HepG2 (cell line): Measurements from ENCODE around the gene DUOXA2. TPM values are rescaled to one million over a fixed set of nuclear protein-coding genes. Genes with fewer than 3 reads are reported as not detected.

Experiments used
- ATAC-seq: fragments of 200-7000 bp; cut with Tn5 transposase; 3 replicates; pipeline ENCODE4 v1.9.1; 2020; ENCODE audit warnings: mild to moderate bottlenecking, moderate library complexity
- BruUV-seq: library from RNA; stranded (reverse); fragments of 400-500 nt; replicated peaks from 2 replicates; lab custom pipeline; 2021; lab: Mats Ljungman, UMichigan
- CTCF ChIA-PET: fragments of 300-600 bp; formaldehyde crosslinking; extraction: SDS; loops from one replicate; lab custom pipeline; 2021; ENCODE audit warnings: low total read pairs, inconsistent platforms, low intra/inter-chr PET ratio; lab: Yijun Ruan, JAX
- POLR2A ChIA-PET: fragments of 350-600 bp; sonication (Branson Sonifier 250); formaldehyde crosslinking; loops from one replicate; lab custom pipeline; 2020; ENCODE audit warnings: antibody characterized with exemption, inconsistent platforms; lab: Yijun Ruan, JAX
- DNase-seq: peaks from one replicate; pipeline ENCODE4 v3.0.0-alpha.2; 2015; ENCODE audit warnings: low spot score
- FAIRE-seq: peaks from 3 replicates; lab custom pipeline; 2011; peaks lifted over from hg19 to GRCh38; lab: Jason Lieb, UNC
- H2AFZ ChIP-seq: one replicate; pipeline ENCODE4 v1.6.1; 2011; ENCODE audit warnings: low read length, inconsistent platforms
- H3K27ac ChIP-seq: fragments of 300-600 bp; 3 replicates; pipeline ENCODE4 v1.8.0; 2011; ENCODE audit warnings: mixed run types, mild to moderate bottlenecking, mixed read lengths, low read length, inconsistent platforms; ENCODE audit not compliant: insufficient read depth; ENCODE audit errors: extremely low read length
- H3K27me3 ChIP-seq, 2 experiments: fragments of 200-600 bp in 1 of 2; 2 replicates in 1 of 2; 3 replicates in 1 of 2; pipeline versions ENCODE4 v1.6.0 to v1.8.0; 2011; ENCODE audit warnings: low read length in 2 of 2, mild to moderate bottlenecking in 2 of 2, moderate library complexity in 2 of 2, inconsistent platforms in 1 of 2; ENCODE audit not compliant: insufficient read depth in 2 of 2, control insufficient read depth in 1 of 2
- H3K36me3 ChIP-seq, 2 experiments: fragments of 200-600 bp in 1 of 2; replicated peaks in 1 of 2; 2 replicates in 1 of 2; 3 replicates in 1 of 2; pipeline versions ENCODE4 v1.5.1 to v1.8.0; 2011; ENCODE audit warnings: low read length in 2 of 2, inconsistent platforms in 1 of 2; ENCODE audit not compliant: insufficient read depth in 2 of 2, control insufficient read depth in 1 of 2
- H3K4me1 ChIP-seq: 2 replicates; pipeline ENCODE4 v1.5.1; 2012; ENCODE audit warnings: low read length, inconsistent platforms; ENCODE audit not compliant: insufficient read depth
- H3K4me2 ChIP-seq: 2 replicates; pipeline ENCODE4 v1.6.0; 2011; ENCODE audit warnings: low read depth, low read length, inconsistent platforms
- H3K4me3 ChIP-seq, 3 experiments: fragments of 200-600 bp in 1 of 3; sonication (generic), shearing (Covaris generic) in 1 of 3; replicated peaks in 1 of 3; 2 replicates each; pipeline ENCODE4 v1.5.1; 2011 to 2016; ENCODE audit warnings: low read length in 3 of 3, inconsistent platforms in 2 of 3, low read depth in 2 of 3, mild to moderate bottlenecking in 2 of 3, control low read depth in 1 of 3, mixed read lengths in 1 of 3; ENCODE audit not compliant: insufficient read depth in 1 of 3
- H3K79me2 ChIP-seq: one replicate; pipeline ENCODE4 v1.6.1; 2011; ENCODE audit warnings: low read length, inconsistent platforms; ENCODE audit not compliant: insufficient read depth
- H3K9ac ChIP-seq: 2 replicates; pipeline ENCODE4 v1.6.0; 2011; ENCODE audit warnings: mild to moderate bottlenecking, low read depth, low read length, inconsistent platforms; ENCODE audit not compliant: insufficient read depth
- H3K9me3 ChIP-seq: 2 replicates; pipeline ENCODE4 v1.5.1; 2012; ENCODE audit warnings: mild to moderate bottlenecking, low read length
- H4K20me1 ChIP-seq: 2 replicates; pipeline ENCODE4 v1.6.0; 2011; ENCODE audit warnings: inconsistent platforms, mild to moderate bottlenecking, low read length, moderate library complexity; ENCODE audit not compliant: insufficient read depth
- HOXA9 ChIP-seq: sonication (generic); formaldehyde crosslinking; IDR thresholded peaks from 2 replicates; pipeline ENCODE4 v1.8.1; 2022; ENCODE audit warnings: missing genetic modification reagents, mild to moderate bottlenecking, moderate library complexity, borderline replicate concordance
- KDM1A ChIP-seq: IDR thresholded peaks from 2 replicates; pipeline ENCODE4 v1.6.1; 2016; ENCODE audit warnings: missing compliant biosample characterization
- KDM5A ChIP-seq: fragments of 200-600 bp; sonication (generic); IDR thresholded peaks from 2 replicates; pipeline ENCODE4 v1.7.0; 2018; ENCODE audit warnings: antibody characterized with exemption, mild to moderate bottlenecking, low read length, borderline replicate concordance
- KLF6 ChIP-seq: IDR thresholded peaks from 2 replicates; pipeline ENCODE4 v1.8.0; 2016; ENCODE audit warnings: missing biosample characterization, missing genetic modification reagents
- MED1 ChIP-seq: sonication (generic); formaldehyde crosslinking; IDR thresholded peaks from 2 replicates; pipeline ENCODE4 v1.4.0; 2020; ENCODE audit warnings: missing genetic modification reagents
- RBM39 ChIP-seq: fragments of 200-400 bp; formaldehyde crosslinking; IDR thresholded peaks from one replicate; pipeline ENCODE4 v1.6.1; 2018; ENCODE audit warnings: antibody characterized with exemption, mild to moderate bottlenecking, low read depth, low read length; ENCODE audit not compliant: poor library complexity, severe bottlenecking
- SAFB2 ChIP-seq: sonication (generic); formaldehyde crosslinking; IDR thresholded peaks from 2 replicates; pipeline ENCODE4 v1.5.1; 2020; ENCODE audit warnings: missing genetic modification reagents, low read depth, mild to moderate bottlenecking, borderline replicate concordance
- SIN3A ChIP-seq: IDR thresholded peaks from 2 replicates; pipeline ENCODE4 v1.6.1; 2011; ENCODE audit warnings: low read depth, mild to moderate bottlenecking, control low read depth, low read length, borderline replicate concordance
- SIX4 ChIP-seq: sonication (generic); formaldehyde crosslinking; IDR thresholded peaks from 2 replicates; pipeline ENCODE4 v1.4.0; 2020; ENCODE audit warnings: missing genetic modification reagents
- THAP11 ChIP-seq: IDR thresholded peaks from 2 replicates; pipeline ENCODE4 v1.6.1; 2016; ENCODE audit warnings: missing biosample characterization, missing genetic modification reagents
- ZNF101 ChIP-seq: sonication (generic); formaldehyde crosslinking; IDR thresholded peaks from 2 replicates; pipeline ENCODE4 v1.4.0; 2020; ENCODE audit warnings: mild to moderate bottlenecking, low read depth, missing genetic modification reagents, borderline replicate concordance
- ZNF766 ChIP-seq: sonication (generic); formaldehyde crosslinking; IDR thresholded peaks from 2 replicates; pipeline ENCODE4 v1.5.0; 2020; ENCODE audit warnings: missing genetic modification reagents, borderline replicate concordance
- ZNF781 ChIP-seq: sonication (generic); formaldehyde crosslinking; IDR thresholded peaks from 2 replicates; pipeline ENCODE4 v1.5.1; 2020; ENCODE audit warnings: borderline replicate concordance, mild to moderate bottlenecking, missing genetic modification reagents; ENCODE audit errors: not compliant biosample characterization
- ZNF839 ChIP-seq: sonication (generic); formaldehyde crosslinking; IDR thresholded peaks from 2 replicates; pipeline ENCODE4 v1.4.0; 2020; ENCODE audit warnings: missing genetic modification reagents, mild to moderate bottlenecking, borderline replicate concordance
- WGBS: methylation state at CpG from one replicate; pipeline ENCODE4 v1.1.6; 2017; ENCODE audit warnings: low lambda C conversion rate; 5-methylcytosine and 5-hydroxymethylcytosine counted together
- in situ Hi-C: cut with HindIII; loops from 2 replicates; pipeline ENCODE4 v1.10.0; 2017; ENCODE audit warnings: low pct_unique_long_range_greater_than_20kb; ENCODE audit not compliant: extremely low pct_ligation_motif_present
- intact Hi-C: fragments of 100-400 bp; cut with micrococcal nuclease; formaldehyde crosslinking; loops from one replicate; pipeline ENCODE4 v1.10.0; 2022; ENCODE audit not compliant: unreplicated experiment
- polyA plus RNA-seq, 8 experiments: library from polyadenylated mRNA; depleted of rRNA in 3 of 8; stranded (reverse) in 7 of 8; unstranded in 1 of 8; fragments of >200 nt; fragmentation: Illumina TruSeq in 4 of 8; extraction: Trizol in 4 of 8; gene quantifications; 2 replicates each; pipeline versions ENCODE4 v1.2.1 to v1.2.3, GENCODE V29; 2011 to 2016; ENCODE audit warnings: low read depth in 4 of 8, missing spikeins in 1 of 8, mixed read lengths in 1 of 8; ENCODE audit not compliant: insufficient read depth in 1 of 8
- total RNA-seq, 5 experiments: library from RNA; depleted of rRNA; stranded (reverse); fragments of >200 nt; fragmentation: Illumina TruSeq; extraction: Trizol; gene quantifications; 2 replicates each; pipeline ENCODE4 v1.2.3, GENCODE V29; 2016; ENCODE audit warnings: low read depth in 1 of 5
- TF ChIP-seq, protein P1 (sequence below): sonication (generic); formaldehyde crosslinking; IDR thresholded peaks from 2 replicates; pipeline ENCODE4 v1.5.1; 2020; ENCODE audit warnings: missing genetic modification reagents, mild to moderate bottlenecking, borderline replicate concordance
- TF ChIP-seq, protein P2 (sequence below): sonication (generic); formaldehyde crosslinking; IDR thresholded peaks from 2 replicates; pipeline ENCODE4 v1.5.0; 2020; ENCODE audit warnings: mild to moderate bottlenecking, missing genetic modification reagents
- TF ChIP-seq, protein P3 (sequence below): sonication (generic); formaldehyde crosslinking; IDR thresholded peaks from 2 replicates; pipeline ENCODE4 v1.4.0; 2020; ENCODE audit warnings: missing genetic modification reagents
- TF ChIP-seq, protein P4 (sequence below): sonication (generic); formaldehyde crosslinking; IDR thresholded peaks from 2 replicates; pipeline ENCODE4 v1.4.0; 2020; ENCODE audit warnings: missing genetic modification reagents, low read depth, mild to moderate bottlenecking, borderline replicate concordance

DUOXA2 gene
- total and polyA plus RNA-seq, 2 of the 13 experiments (the other 11 are each of a cell fraction or from before 2014, with no cell fraction given), result 0.32 TPM; not detected in 1

DNA sequence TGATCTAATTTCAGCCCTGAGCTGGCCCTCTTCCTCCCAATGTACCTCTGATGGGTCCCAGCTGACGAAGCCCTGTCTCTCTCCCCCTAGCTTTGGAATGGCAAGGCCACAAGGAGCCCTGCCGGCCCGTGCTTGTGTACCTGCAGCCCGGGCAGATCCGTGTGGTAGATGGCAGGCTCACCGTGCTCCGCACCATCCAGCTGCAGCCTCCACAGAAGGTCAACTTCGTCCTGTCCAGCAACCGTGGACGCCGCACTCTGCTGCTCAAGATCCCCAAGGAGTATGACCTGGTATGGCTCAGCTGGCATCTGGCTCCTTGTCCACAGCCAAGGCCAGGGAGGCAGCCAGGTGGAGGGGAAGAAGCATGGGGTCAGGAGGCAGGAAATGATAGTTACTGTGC is 29.8 kb downstream of the DUOXA2 start:
- Histone ChIP-seq H3K27ac (no peak overlapping the region), H3K4me3 (no peak overlapping the region), H3K4me2 (no peak overlapping the region), H3K27me3 (peaks cover 0 to 27% of the 10 kb centered on the region in 2 experiments; a peak in 1 of 5 replicates), H2AFZ (no peak overlapping the region), H4K20me1 (no peaks in the 10 kb centered on the region), H3K4me1 (peaks cover 8% of the 10 kb centered on the region), H3K9me3 (no peaks in the 10 kb centered on the region), H3K36me3 (no peaks in the 10 kb centered on the region), H3K79me2 (no peaks in the 10 kb centered on the region), H3K9ac (no peak overlapping the region)
- ChIA-PET POLR2A (no interaction called here), CTCF (no interaction called here)
- intact Hi-C loops (no loop called here), in situ Hi-C loops (no loop called here)
- ATAC-seq (no peak), FAIRE-seq (no peak), DNase-seq (no peak)
- 33% methylated on average over 5 of the region's 11 CpGs for WGBS
- BruUV-seq, result no TSS peak
- TF ChIP-seq, protein P1, sequence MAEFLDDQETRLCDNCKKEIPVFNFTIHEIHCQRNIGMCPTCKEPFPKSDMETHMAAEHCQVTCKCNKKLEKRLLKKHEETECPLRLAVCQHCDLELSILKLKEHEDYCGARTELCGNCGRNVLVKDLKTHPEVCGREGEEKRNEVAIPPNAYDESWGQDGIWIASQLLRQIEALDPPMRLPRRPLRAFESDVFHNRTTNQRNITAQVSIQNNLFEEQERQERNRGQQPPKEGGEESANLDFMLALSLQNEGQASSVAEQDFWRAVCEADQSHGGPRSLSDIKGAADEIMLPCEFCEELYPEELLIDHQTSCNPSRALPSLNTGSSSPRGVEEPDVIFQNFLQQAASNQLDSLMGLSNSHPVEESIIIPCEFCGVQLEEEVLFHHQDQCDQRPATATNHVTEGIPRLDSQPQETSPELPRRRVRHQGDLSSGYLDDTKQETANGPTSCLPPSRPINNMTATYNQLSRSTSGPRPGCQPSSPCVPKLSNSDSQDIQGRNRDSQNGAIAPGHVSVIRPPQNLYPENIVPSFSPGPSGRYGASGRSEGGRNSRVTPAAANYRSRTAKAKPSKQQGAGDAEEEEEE, result no peak
- TF ChIP-seq ZNF766 (CRISPR knock-in tag), result no peak
- no peak for TF ChIP-seq KLF6 (CRISPR knock-in tag)
- no peak for TF ChIP-seq RBM39
- TF ChIP-seq SAFB2 (CRISPR knock-in tag), result no peak
- TF ChIP-seq, protein P2, sequence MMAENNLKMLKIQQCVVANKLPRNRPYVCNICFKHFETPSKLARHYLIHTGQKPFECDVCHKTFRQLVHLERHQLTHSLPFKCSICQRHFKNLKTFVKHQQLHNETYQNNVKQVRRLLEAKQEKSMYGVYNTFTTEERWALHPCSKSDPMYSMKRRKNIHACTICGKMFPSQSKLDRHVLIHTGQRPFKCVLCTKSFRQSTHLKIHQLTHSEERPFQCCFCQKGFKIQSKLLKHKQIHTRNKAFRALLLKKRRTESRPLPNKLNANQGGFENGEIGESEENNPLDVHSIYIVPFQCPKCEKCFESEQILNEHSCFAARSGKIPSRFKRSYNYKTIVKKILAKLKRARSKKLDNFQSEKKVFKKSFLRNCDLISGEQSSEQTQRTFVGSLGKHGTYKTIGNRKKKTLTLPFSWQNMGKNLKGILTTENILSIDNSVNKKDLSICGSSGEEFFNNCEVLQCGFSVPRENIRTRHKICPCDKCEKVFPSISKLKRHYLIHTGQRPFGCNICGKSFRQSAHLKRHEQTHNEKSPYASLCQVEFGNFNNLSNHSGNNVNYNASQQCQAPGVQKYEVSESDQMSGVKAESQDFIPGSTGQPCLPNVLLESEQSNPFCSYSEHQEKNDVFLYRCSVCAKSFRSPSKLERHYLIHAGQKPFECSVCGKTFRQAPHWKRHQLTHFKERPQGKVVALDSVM, result no peak
- TF ChIP-seq, protein P3, sequence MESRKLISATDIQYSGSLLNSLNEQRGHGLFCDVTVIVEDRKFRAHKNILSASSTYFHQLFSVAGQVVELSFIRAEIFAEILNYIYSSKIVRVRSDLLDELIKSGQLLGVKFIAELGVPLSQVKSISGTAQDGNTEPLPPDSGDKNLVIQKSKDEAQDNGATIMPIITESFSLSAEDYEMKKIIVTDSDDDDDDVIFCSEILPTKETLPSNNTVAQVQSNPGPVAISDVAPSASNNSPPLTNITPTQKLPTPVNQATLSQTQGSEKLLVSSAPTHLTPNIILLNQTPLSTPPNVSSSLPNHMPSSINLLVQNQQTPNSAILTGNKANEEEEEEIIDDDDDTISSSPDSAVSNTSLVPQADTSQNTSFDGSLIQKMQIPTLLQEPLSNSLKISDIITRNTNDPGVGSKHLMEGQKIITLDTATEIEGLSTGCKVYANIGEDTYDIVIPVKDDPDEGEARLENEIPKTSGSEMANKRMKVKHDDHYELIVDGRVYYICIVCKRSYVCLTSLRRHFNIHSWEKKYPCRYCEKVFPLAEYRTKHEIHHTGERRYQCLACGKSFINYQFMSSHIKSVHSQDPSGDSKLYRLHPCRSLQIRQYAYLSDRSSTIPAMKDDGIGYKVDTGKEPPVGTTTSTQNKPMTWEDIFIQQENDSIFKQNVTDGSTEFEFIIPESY (CRISPR knock-in tag), result no peak
- TF ChIP-seq ZNF101, result no peak
- TF ChIP-seq, protein P4, sequence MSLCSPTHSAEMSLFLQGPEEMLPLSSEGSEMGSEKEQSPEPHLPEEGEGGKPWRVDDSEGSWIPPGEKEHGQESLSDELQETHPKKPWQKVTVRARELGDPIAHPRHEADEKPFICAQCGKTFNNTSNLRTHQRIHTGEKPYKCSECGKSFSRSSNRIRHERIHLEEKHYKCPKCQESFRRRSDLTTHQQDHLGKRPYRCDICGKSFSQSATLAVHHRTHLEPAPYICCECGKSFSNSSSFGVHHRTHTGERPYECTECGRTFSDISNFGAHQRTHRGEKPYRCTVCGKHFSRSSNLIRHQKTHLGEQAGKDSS (CRISPR knock-in tag), result no peak
- no peak for TF ChIP-seq ZNF781 (CRISPR knock-in tag)
- TF ChIP-seq THAP11, result no peak
- no peak for TF ChIP-seq KDM5A
- no peak for TF ChIP-seq HOXA9 (CRISPR knock-in tag)
- TF ChIP-seq SIX4 (CRISPR knock-in tag), result no peak
- TF ChIP-seq SIN3A, result no peak
- no peak for TF ChIP-seq KDM1A (CRISPR knock-in tag)
- TF ChIP-seq MED1 (CRISPR knock-in tag), result no peak
- no peak for TF ChIP-seq ZNF839 (CRISPR knock-in tag)
